ENCODE data around the gene FSHR. TPM values are rescaled to one million over a fixed set of nuclear protein-coding genes. Genes with fewer than 3 reads are reported as not detected.

FSHR gene
- total RNA-seq, 1 donor from 2014 or later: not detected

DNA sequence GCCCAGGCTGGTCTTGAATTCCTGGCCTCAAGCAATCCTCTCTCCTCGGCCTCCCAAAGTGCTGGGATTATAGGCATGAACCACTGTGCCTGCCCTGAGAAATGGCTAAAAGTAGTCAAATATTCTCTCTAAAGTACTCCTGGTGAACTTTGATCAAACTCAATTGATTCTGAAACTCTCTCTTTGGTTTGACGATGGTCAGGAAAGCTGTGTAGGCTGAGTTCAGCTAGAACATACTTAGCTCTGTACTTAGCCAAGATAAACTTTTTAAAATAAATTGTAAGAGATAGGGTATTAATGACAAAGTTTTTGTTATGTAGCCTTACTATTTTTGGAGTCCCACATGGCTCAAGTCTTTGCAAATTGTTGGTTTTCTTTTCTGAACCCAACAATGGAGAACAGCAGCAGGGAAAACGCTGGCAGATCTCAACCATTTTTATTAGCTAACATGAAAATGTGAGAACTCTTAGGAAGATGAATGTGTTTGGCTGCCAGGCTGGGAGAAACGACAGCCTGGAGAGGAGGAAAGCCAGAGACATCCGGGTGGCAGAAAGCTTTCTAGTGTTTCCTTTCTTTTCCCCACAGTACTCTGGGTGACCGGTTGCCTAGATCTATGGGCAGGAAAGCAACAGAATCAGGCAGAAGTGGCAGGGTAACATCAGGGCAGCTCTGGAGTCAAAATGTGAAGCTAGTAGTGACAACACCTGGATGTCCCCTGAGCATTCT lies 205.8 kb downstream of the FSHR start:
- H3K9me3 Mint-ChIP-seq (ENCODE audit: unreplicated experiment): no peaks in the 10 kb centered on the region
- no peaks in the 10 kb centered on the region for H3K4me1 Mint-ChIP-seq (ENCODE audit: unreplicated experiment)
- TF ChIP-seq, protein P1, sequence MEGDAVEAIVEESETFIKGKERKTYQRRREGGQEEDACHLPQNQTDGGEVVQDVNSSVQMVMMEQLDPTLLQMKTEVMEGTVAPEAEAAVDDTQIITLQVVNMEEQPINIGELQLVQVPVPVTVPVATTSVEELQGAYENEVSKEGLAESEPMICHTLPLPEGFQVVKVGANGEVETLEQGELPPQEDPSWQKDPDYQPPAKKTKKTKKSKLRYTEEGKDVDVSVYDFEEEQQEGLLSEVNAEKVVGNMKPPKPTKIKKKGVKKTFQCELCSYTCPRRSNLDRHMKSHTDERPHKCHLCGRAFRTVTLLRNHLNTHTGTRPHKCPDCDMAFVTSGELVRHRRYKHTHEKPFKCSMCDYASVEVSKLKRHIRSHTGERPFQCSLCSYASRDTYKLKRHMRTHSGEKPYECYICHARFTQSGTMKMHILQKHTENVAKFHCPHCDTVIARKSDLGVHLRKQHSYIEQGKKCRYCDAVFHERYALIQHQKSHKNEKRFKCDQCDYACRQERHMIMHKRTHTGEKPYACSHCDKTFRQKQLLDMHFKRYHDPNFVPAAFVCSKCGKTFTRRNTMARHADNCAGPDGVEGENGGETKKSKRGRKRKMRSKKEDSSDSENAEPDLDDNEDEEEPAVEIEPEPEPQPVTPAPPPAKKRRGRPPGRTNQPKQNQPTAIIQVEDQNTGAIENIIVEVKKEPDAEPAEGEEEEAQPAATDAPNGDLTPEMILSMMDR (IDR thresholded peaks at IDR 0.05): no peak
- H3K27ac Mint-ChIP-seq (ENCODE audit: unreplicated experiment): no peak overlapping the region
- H3K4me3 Mint-ChIP-seq (ENCODE audit: unreplicated experiment): no peak overlapping the region
- peaks cover 22% of the 10 kb centered on the region for H3K27me3 Mint-ChIP-seq (ENCODE audit: unreplicated experiment)
- DNase-seq (ENCODE audit: extremely low spot score, unreplicated experiment): no peak
- H3K36me3 Mint-ChIP-seq (ENCODE audit: unreplicated experiment): no peaks in the 10 kb centered on the region

GRCh38 chr2:48946449-48947048 lies 207.8 kb downstream of the FSHR start:
- Mint-ChIP-seq H3K4me3 (ENCODE audit: unreplicated experiment) (no peak overlapping the region), H3K27me3 (ENCODE audit: unreplicated experiment) (peaks cover 21% of the 10 kb centered on the region), H3K27ac (ENCODE audit: unreplicated experiment) (no peak overlapping the region), H3K4me1 (ENCODE audit: unreplicated experiment) (no peaks in the 10 kb centered on the region), H3K36me3 (ENCODE audit: unreplicated experiment) (no peaks in the 10 kb centered on the region), H3K9me3 (ENCODE audit: unreplicated experiment) (no peaks in the 10 kb centered on the region)
- no peak for DNase-seq (ENCODE audit: extremely low spot score, unreplicated experiment)
- TF ChIP-seq, protein P1 (IDR thresholded peaks at IDR 0.05): peak; percentile 91

DNA sequence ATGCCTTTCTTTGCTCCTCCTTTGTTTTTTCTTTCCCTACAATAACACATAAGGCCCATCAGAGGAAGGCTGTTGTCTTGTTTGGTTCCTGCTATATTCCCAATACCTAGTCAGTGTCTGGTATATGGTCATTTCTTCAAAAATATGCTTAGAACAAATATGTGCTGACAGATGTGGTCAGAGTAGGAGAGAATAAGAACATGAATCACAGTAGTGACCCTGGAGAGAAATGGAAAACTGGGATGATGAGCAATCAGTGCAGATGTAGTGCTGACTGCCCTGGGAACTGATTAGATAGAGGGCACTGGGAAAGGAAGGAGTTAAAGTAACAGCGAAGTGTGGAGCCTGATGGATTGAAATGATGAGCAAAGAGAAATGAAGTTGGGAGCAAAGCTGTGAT lies 209.4 kb downstream of the FSHR start:
- no peak for DNase-seq (ENCODE audit: extremely low spot score, unreplicated experiment)

DNA sequence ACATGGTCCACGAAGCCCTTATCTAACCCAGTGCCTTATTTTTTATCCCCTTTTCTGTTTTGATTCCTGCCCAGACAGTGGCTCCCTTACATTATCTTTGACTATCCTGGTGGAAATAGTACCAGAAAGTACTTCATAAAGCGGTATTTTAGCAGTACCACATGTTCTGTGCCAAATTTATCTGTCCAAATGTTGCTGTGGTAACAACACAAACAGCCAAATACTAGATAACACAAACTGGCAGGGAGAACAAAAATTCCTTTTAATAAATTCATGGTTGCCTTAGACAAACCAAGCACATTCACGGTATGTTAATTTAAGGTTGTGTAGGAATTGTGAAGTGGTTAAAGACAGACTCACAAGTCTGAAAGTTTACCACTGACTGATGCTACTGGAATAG lies 210.9 kb downstream of the FSHR start:
- Mint-ChIP-seq H3K27me3 (ENCODE audit: unreplicated experiment) (peaks cover 12% of the 10 kb centered on the region), H3K27ac (ENCODE audit: unreplicated experiment) (no peak overlapping the region), H3K4me1 (ENCODE audit: unreplicated experiment) (peaks cover 6% of the 10 kb centered on the region), H3K9me3 (ENCODE audit: unreplicated experiment) (no peaks in the 10 kb centered on the region), H3K4me3 (ENCODE audit: unreplicated experiment) (no peak overlapping the region), H3K36me3 (ENCODE audit: unreplicated experiment) (no peaks in the 10 kb centered on the region)
- TF ChIP-seq, protein P1 (IDR thresholded peaks at IDR 0.05): no peak
- no peak for DNase-seq (ENCODE audit: extremely low spot score, unreplicated experiment)

More for the DNA sequence above, 209.4 kb downstream of the FSHR start:
- H3K36me3 Mint-ChIP-seq (ENCODE audit: unreplicated experiment): no peaks in the 10 kb centered on the region
- no peak overlapping the region for H3K27ac Mint-ChIP-seq (ENCODE audit: unreplicated experiment)
- H3K27me3 Mint-ChIP-seq (ENCODE audit: unreplicated experiment): peaks cover 17% of the 10 kb centered on the region
- peaks cover 6% of the 10 kb centered on the region for H3K4me1 Mint-ChIP-seq (ENCODE audit: unreplicated experiment)
- H3K9me3 Mint-ChIP-seq (ENCODE audit: unreplicated experiment): no peaks in the 10 kb centered on the region
- TF ChIP-seq, protein P1 (IDR thresholded peaks at IDR 0.05): no peak
- H3K4me3 Mint-ChIP-seq (ENCODE audit: unreplicated experiment): no peak overlapping the region

GRCh38 chr2:48941908-48942307 lies 212.4 kb downstream of the FSHR start:
- peaks cover 24% of the 10 kb centered on the region for H3K27me3 Mint-ChIP-seq (ENCODE audit: unreplicated experiment)
- no peak overlapping the region for H3K4me3 Mint-ChIP-seq (ENCODE audit: unreplicated experiment)
- no peaks in the 10 kb centered on the region for H3K9me3 Mint-ChIP-seq (ENCODE audit: unreplicated experiment)
- DNase-seq (ENCODE audit: extremely low spot score, unreplicated experiment): no peak
- TF ChIP-seq, protein P1 (IDR thresholded peaks at IDR 0.05): no peak
- H3K27ac Mint-ChIP-seq (ENCODE audit: unreplicated experiment): no peak overlapping the region
- peaks cover 6% of the 10 kb centered on the region for H3K4me1 Mint-ChIP-seq (ENCODE audit: unreplicated experiment)
- H3K36me3 Mint-ChIP-seq (ENCODE audit: unreplicated experiment): no peaks in the 10 kb centered on the region

All from osteocyte (in vitro differentiated cells).